OCI-LY7 (cell line): Measurements from ENCODE around the gene ZCCHC14.
"Not testable (repeated sequence)": the region's sequence is repeated elsewhere in the genome, so short reads cannot be mapped to it uniquely, and the experiment has no call there.

Experiments used
- EZH2phosphoT487 ChIP-seq: fragments of 200-600 bp; sonication (generic); IDR thresholded peaks from 2 replicates; pipeline ENCODE4 v1.6.1; 2018; ENCODE audit warnings: low read depth, borderline replicate concordance, mild to moderate bottlenecking, mixed run types, antibody characterized with exemption, low read length, moderate library complexity, mixed read lengths
- TF ChIP-seq, protein P1 (sequence below): fragments of 200-600 bp; sonication (generic); conservative IDR thresholded peaks from 2 replicates; pipeline ENCODE4 v1.5.1; 2014; ENCODE audit warnings: mild to moderate bottlenecking, antibody characterized with exemption, low read length, moderate library complexity, mixed read lengths

DNA sequence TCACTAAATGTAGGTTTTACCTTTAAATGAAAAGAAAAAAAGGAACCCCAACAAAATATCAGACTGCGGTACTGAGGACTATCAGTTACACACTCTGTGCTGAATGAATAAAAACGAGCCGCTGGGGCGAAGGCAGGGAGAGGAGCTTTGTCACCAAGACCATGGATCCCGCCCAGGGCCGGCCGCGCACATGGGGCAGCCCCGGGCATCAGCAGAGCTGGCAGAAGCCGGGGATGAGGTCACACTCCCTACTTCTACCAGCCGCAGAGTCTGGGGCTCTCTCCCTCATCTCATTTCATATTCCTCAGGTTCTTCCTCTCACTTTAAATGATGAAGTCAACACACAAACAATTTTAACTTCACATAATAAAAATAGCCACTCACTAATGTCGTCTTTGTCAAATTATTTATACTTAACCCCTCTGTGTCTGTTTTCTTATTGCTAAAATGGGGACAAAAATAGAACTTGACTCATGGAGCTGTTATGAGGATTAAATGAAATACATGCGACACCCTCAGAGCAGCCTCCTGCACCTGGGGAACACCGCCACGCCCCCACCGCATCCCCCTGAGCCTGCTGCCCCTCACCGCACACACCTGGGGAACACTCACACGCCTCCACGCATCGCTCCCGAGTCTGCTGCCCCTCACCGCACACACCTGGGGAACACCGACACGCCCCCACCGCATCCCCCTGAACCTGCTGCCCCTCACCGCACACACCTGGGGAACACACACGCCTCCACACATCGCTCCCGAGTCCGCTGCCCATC, 15.4 kb downstream of the ZCCHC14 start:
- TF ChIP-seq, protein P1, sequence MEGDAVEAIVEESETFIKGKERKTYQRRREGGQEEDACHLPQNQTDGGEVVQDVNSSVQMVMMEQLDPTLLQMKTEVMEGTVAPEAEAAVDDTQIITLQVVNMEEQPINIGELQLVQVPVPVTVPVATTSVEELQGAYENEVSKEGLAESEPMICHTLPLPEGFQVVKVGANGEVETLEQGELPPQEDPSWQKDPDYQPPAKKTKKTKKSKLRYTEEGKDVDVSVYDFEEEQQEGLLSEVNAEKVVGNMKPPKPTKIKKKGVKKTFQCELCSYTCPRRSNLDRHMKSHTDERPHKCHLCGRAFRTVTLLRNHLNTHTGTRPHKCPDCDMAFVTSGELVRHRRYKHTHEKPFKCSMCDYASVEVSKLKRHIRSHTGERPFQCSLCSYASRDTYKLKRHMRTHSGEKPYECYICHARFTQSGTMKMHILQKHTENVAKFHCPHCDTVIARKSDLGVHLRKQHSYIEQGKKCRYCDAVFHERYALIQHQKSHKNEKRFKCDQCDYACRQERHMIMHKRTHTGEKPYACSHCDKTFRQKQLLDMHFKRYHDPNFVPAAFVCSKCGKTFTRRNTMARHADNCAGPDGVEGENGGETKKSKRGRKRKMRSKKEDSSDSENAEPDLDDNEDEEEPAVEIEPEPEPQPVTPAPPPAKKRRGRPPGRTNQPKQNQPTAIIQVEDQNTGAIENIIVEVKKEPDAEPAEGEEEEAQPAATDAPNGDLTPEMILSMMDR: not testable (repeated sequence)
- not testable (repeated sequence) for TF ChIP-seq EZH2phosphoT487
